Measurements from ENCODE around the gene TTC7B. TPM values are rescaled to one million over a fixed set of nuclear protein-coding genes. Genes with fewer than 3 reads are reported as not detected.

TTC7B gene
- total and polyA plus RNA-seq, 7 donors: 18.9 to 97.0 (median 59.0) TPM

DNA sequence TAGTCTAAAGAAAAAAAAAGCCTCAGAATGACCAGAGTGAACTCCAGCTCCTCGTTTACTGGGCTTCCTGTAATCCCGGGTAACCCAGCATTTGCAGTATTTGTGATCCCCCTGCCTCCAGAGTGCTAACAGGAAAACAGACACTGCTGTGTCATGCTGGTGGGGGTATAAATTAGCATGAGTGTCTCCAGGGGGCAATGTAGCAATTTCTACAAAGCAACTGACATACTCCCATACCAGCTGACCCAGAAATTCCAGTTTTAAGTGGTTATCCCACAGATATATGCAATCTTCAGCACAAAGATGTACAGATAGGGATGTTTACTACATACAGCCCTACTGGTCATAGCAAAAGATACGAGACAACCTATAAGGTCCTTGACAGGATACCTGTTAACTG, 18.8 kb downstream of the TTC7B start:
- no peak overlapping the region for H3K27ac ChIP-seq
- H3K36me3 ChIP-seq (ENCODE audit: insufficient read depth in 1 of 2, low read depth in 1 of 2): no peaks in the 10 kb centered on the region
- 73 to 82% (median 76%) methylated on average over 3 of the region's 3 CpGs for WGBS, 3 donors
- H3K4me1 ChIP-seq: peaks cover 17% of the 10 kb centered on the region
- TF ChIP-seq, protein P1, sequence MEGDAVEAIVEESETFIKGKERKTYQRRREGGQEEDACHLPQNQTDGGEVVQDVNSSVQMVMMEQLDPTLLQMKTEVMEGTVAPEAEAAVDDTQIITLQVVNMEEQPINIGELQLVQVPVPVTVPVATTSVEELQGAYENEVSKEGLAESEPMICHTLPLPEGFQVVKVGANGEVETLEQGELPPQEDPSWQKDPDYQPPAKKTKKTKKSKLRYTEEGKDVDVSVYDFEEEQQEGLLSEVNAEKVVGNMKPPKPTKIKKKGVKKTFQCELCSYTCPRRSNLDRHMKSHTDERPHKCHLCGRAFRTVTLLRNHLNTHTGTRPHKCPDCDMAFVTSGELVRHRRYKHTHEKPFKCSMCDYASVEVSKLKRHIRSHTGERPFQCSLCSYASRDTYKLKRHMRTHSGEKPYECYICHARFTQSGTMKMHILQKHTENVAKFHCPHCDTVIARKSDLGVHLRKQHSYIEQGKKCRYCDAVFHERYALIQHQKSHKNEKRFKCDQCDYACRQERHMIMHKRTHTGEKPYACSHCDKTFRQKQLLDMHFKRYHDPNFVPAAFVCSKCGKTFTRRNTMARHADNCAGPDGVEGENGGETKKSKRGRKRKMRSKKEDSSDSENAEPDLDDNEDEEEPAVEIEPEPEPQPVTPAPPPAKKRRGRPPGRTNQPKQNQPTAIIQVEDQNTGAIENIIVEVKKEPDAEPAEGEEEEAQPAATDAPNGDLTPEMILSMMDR (IDR thresholded peaks at IDR 0.05): no peak
- ATAC-seq (no peak), DNase-seq (no peak)
- no peak overlapping the region for H3K4me3 ChIP-seq
- no peaks in the 10 kb centered on the region for H3K9me3 ChIP-seq
- intact Hi-C loops (cut with DNase I): no loop called here
- no peaks in the 10 kb centered on the region for H3K27me3 ChIP-seq (ENCODE audit: insufficient read depth in 3 of 3, low read length in 2 of 3)

DNA sequence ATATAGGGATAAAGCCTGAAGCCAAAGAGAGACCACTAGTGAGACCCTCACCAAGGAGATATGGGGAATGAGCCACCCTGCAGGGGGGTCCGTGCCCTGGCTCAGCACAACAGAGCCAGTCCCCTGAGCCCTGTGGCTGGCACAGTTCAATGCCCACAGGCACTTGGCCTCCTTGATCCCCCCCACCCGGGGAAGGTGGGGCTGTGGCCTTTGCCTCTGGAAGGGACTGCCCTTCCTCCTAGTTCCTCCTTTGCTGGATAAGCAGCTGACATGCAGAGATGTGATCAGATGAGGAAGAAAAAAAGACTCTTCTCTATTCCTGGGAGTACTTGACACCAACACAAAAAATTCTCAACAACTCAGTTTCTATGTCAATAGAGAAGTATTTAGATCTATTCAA, 19.9 kb downstream of the TTC7B start:
- Histone ChIP-seq H3K4me3 (no peak overlapping the region), H3K36me3 (ENCODE audit: insufficient read depth in 1 of 2, low read depth in 1 of 2) (no peaks in the 10 kb centered on the region), H3K9me3 (no peaks in the 10 kb centered on the region), H3K27me3 (ENCODE audit: insufficient read depth in 3 of 3, low read length in 2 of 3) (no peaks in the 10 kb centered on the region), H3K27ac (no peak overlapping the region), H3K4me1 (peaks cover 16% of the 10 kb centered on the region)
- 72 to 85% (median 76%) methylated on average over 2 of the region's 2 CpGs for WGBS, 3 donors
- intact Hi-C loops (cut with DNase I): no loop called here
- DNase-seq: peak; percentile 40 to 52
- no peak for ATAC-seq
- TF ChIP-seq, protein P1 (IDR thresholded peaks at IDR 0.05): no peak

DNA sequence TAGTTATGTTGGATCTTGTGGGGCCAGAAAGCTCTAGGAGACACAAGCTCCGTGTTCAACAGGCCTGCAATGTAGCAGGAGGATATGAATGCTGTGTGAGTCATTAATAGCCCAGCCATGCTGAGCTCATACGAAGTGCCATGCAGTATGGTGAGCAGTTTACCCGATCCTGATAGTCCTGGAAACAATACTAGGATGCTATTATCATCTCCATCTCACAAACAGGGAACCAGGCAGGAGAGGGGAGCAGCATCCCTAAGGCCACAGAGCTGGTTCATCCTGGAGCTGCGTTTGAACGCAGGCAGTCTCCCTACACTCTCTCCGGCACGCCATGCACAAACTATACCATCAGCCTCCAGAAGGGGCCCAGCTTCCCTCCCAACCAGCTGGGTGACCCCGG, 20.5 kb downstream of the TTC7B start:
- ATAC-seq: peak; percentile 47 to 65 (median 52)
- DNase-seq: peak in 1 of 2 donors; percentile 16
- no peaks in the 10 kb centered on the region for H3K9me3 ChIP-seq
- H3K4me3 ChIP-seq: no peak overlapping the region
- intact Hi-C loops (cut with DNase I): no loop called here
- H3K36me3 ChIP-seq (ENCODE audit: insufficient read depth in 1 of 2, low read depth in 1 of 2): no peaks in the 10 kb centered on the region
- 70 to 73% (median 70%) methylated on average over 8 of the region's 8 CpGs for WGBS, 3 donors
- H3K27ac ChIP-seq: no peak overlapping the region
- H3K27me3 ChIP-seq (ENCODE audit: insufficient read depth in 3 of 3, low read length in 2 of 3): no peaks in the 10 kb centered on the region
- TF ChIP-seq, protein P1 (IDR thresholded peaks at IDR 0.05): no peak
- peaks cover 14% of the 10 kb centered on the region for H3K4me1 ChIP-seq

DNA sequence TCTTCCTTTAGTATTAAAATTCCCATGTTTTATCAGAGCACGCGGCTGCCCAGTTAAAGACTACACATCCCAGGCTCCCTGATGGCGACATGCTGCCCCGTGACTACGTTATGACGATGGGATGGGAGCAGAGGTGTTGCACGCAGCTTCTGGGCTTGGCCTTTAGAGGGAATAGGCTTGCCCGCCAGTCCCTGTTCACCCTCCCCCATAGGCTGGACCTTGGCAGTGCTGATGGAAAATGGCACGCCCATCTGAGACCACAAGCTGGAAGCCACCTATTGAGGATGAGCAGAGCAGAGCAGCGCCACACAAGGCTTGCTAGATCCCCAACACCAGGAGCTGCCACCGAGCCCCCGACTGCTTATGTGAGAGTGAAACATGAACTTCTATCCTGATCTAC, 24.7 kb downstream of the TTC7B start:
- DNase-seq (no peak), ATAC-seq (peak; percentile 34 to 86 (median 78))
- Histone ChIP-seq H3K4me3 (no peak overlapping the region), H3K27ac (no peak overlapping the region), H3K27me3 (ENCODE audit: insufficient read depth in 3 of 3, low read length in 2 of 3) (no peaks in the 10 kb centered on the region), H3K36me3 (ENCODE audit: insufficient read depth in 1 of 2, low read depth in 1 of 2) (no peaks in the 10 kb centered on the region), H3K4me1 (peaks cover 11% of the 10 kb centered on the region), H3K9me3 (no peaks in the 10 kb centered on the region)
- intact Hi-C loops (cut with DNase I): no loop called here
- WGBS, 3 donors: 69 to 83% (median 74%) methylated on average over 12 of the region's 12 CpGs
- TF ChIP-seq, protein P1 (IDR thresholded peaks at IDR 0.05): no peak

DNA sequence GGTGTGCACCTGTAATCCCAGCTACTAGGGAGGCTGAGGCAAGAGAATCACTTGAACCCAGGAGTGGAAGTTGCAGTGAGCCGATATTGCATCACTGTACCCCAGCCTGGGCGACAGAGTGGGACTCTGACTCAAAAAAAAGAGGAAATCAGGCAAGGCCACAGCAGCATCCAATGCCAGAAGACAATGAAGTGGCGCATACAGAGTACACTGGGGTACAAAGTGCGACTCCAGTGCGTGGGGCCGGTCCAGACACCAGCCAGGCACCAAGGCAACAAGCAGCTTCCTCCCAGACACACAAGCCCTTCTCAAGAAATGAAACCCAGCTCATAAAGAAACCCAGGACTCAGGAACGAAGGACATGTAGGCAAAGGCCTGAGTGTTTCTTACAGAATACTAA, 28.2 kb downstream of the TTC7B start:
- WGBS, 3 donors: 89 to 95% (median 90%) methylated on average over 7 of the region's 7 CpGs
- Histone ChIP-seq H3K9me3 (no peaks in the 10 kb centered on the region), H3K27me3 (ENCODE audit: insufficient read depth in 3 of 3, low read length in 2 of 3) (no peaks in the 10 kb centered on the region), H3K4me1 (no peaks in the 10 kb centered on the region), H3K27ac (no peak overlapping the region), H3K36me3 (ENCODE audit: insufficient read depth in 1 of 2, low read depth in 1 of 2) (peaks cover 0 to 20% of the 10 kb centered on the region in 2 donors), H3K4me3 (no peak overlapping the region)
- DNase-seq (no peak), ATAC-seq (no peak)
- TF ChIP-seq, protein P1 (IDR thresholded peaks at IDR 0.05): no peak
- intact Hi-C loops (cut with DNase I): no loop called here

Measured in psoas muscle (tissue), 8 donors.